Vagina (tissue), 2 donors: Measurements from ENCODE around the gene SUPT4H1.

Source experiments
- POLR2A ChIP-seq, 2 donors: fragments of 450-650 bp; IDR thresholded peaks; one replicate each; pipeline ENCODE4 v1.6.1; 2017; ENCODE audit warnings: antibody characterized with exemption in 2 of 2, mild to moderate bottlenecking in 2 of 2, moderate library complexity in 2 of 2
- TF ChIP-seq, protein P1 (sequence below), 3 experiments: fragments of 450-650 bp in 2 of 3; fragments of 200-600 bp in 1 of 3; sonication (generic) in 1 of 3; IDR thresholded peaks; one replicate each; pipeline ENCODE4 v1.5.1; 2017 to 2019; ENCODE audit warnings: antibody characterized with exemption in 3 of 3, mild to moderate bottlenecking in 2 of 3, moderate library complexity in 2 of 3

DNA sequence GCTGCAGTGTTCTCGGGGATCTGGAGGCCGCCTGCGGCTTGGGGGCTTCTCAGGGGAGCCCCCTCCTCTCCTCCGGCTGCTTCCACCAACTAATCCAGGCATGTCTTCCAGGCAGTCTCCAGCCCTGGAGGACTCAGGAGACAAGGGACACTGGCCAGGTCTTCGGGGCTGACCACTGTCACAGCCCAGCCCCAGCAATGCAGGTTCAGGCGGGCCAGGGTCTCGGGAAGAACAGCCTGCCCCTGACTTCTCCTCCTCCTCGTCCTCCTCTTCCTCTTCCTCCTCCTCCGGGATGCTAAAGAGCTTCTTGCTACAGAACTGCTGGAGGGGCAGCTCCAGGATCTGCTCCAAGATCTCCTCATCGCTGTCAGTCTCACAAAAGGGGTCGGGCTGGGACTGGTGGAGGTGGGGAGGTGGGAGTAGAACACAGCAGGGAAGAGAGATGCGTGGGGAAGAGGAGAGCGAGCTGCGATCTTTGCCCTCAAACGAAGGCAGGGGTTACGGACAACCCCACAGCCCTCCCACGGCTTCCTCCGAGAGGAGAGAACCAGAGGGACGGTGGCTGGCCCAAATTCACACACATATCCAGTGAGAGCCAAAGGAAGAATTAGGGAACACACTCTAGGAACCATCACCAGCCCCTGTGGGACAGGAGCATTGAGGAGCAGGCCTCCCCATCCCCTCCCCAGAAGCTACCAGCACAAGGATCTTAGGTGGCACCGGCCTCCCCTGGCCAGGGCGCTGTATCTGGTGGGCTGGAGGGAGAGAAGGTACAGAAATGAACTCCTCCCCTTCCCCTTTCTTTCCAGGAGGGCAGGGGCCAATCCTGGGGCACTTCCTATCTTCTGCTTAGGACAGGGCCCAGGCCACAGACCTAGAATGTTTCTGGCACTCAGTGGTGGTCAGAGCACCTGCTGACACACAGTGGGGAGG lies 42.8 kb downstream of the SUPT4H1 start:
- TF ChIP-seq, protein P1, sequence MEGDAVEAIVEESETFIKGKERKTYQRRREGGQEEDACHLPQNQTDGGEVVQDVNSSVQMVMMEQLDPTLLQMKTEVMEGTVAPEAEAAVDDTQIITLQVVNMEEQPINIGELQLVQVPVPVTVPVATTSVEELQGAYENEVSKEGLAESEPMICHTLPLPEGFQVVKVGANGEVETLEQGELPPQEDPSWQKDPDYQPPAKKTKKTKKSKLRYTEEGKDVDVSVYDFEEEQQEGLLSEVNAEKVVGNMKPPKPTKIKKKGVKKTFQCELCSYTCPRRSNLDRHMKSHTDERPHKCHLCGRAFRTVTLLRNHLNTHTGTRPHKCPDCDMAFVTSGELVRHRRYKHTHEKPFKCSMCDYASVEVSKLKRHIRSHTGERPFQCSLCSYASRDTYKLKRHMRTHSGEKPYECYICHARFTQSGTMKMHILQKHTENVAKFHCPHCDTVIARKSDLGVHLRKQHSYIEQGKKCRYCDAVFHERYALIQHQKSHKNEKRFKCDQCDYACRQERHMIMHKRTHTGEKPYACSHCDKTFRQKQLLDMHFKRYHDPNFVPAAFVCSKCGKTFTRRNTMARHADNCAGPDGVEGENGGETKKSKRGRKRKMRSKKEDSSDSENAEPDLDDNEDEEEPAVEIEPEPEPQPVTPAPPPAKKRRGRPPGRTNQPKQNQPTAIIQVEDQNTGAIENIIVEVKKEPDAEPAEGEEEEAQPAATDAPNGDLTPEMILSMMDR (IDR thresholded peaks at IDR 0.05): no peak
- no peak for TF ChIP-seq POLR2A (IDR thresholded peaks at IDR 0.05)
